HFFc6 (cell line): ENCODE data around the gene CFAP100. TPM values are rescaled to one million over a fixed set of nuclear protein-coding genes. Genes with fewer than 3 reads are reported as not detected.

Source experiments
- DNase-seq: peaks from one replicate; pipeline ENCODE4 v3.0.0-alpha.2; 2018
- H3K27ac Mint-ChIP-seq: 2 replicates; pipeline ENCODE4 v1.8.0; 2020; ENCODE audit warnings: mild to moderate bottlenecking, mixed read lengths
- H3K27me3 Mint-ChIP-seq: 2 replicates; pipeline ENCODE4 v1.8.0; 2021; ENCODE audit warnings: mild to moderate bottlenecking, moderate library complexity, mixed read lengths; ENCODE audit not compliant: insufficient read depth
- H3K36me3 Mint-ChIP-seq: 2 replicates; pipeline ENCODE4 v1.8.0; 2021; ENCODE audit warnings: low read depth, mixed read lengths
- H3K4me1 Mint-ChIP-seq: 2 replicates; pipeline ENCODE4 v1.8.0; 2020; ENCODE audit warnings: low read depth, mixed read lengths
- H3K4me3 Mint-ChIP-seq: 2 replicates; pipeline ENCODE4 v1.8.0; 2020; ENCODE audit warnings: mild to moderate bottlenecking, moderate library complexity, mixed read lengths
- H3K9me3 Mint-ChIP-seq: 2 replicates; pipeline ENCODE4 v1.8.0; 2020; ENCODE audit warnings: mild to moderate bottlenecking, mixed read lengths
- CTCF ChIP-seq: fragments of 200-600 bp; sonication (generic); IDR thresholded peaks from 2 replicates; pipeline ENCODE4 v1.5.0; 2021; ENCODE audit warnings: antibody characterized with exemption, mild to moderate bottlenecking
- total RNA-seq, 6 experiments: library from RNA; stranded (reverse); fragmentation: NEBNext Ultra II Directional; extraction: Animal tissue kit (Norgen Biotek cat#: 25700); gene quantifications; 2 replicates in 1 of 6; 3 replicates in 5 of 6; pipeline ENCODE4 v1.2.3, GENCODE V29; 2021

The CFAP100 gene
- total RNA-seq, 6 experiments from 2014 or later: not detected

- Mint-ChIP-seq H3K4me1 (no peaks in the 10 kb centered on the region), H3K4me3 (no peak overlapping the region), H3K9me3 (no peaks in the 10 kb centered on the region), H3K27me3 (no peaks in the 10 kb centered on the region), H3K36me3 (peaks cover 45% of the 10 kb centered on the region), H3K27ac (no peak overlapping the region)
- TF ChIP-seq CTCF: no peak
- no peak for DNase-seq
These were observed 71.3 kb downstream of the CFAP100 start for GRCh38 chr3:126465928-126466544.

GRCh38 chr3:126466886-126467610 lies 72.3 kb downstream of the CFAP100 start:
- no peak for TF ChIP-seq CTCF
- Mint-ChIP-seq H3K27me3 (no peaks in the 10 kb centered on the region), H3K4me1 (peaks cover 3% of the 10 kb centered on the region), H3K9me3 (no peaks in the 10 kb centered on the region), H3K4me3 (no peak overlapping the region), H3K36me3 (peaks cover 45% of the 10 kb centered on the region), H3K27ac (no peak overlapping the region)
- no peak for DNase-seq

- no peaks in the 10 kb centered on the region for H3K27me3 Mint-ChIP-seq
- H3K4me1 Mint-ChIP-seq: peaks cover 8% of the 10 kb centered on the region
- no peak for TF ChIP-seq CTCF
- no peak for DNase-seq
- no peaks in the 10 kb centered on the region for H3K9me3 Mint-ChIP-seq
- H3K27ac Mint-ChIP-seq: no peak overlapping the region
- H3K4me3 Mint-ChIP-seq: no peak overlapping the region
- peaks cover 45% of the 10 kb centered on the region for H3K36me3 Mint-ChIP-seq
These were observed 72.9 kb downstream of the CFAP100 start for GRCh38 chr3:126467611-126467955.

- Mint-ChIP-seq H3K36me3 (peaks cover 51% of the 10 kb centered on the region), H3K4me3 (no peak overlapping the region), H3K9me3 (no peaks in the 10 kb centered on the region), H3K27me3 (no peaks in the 10 kb centered on the region), H3K27ac (no peak overlapping the region), H3K4me1 (peaks cover 15% of the 10 kb centered on the region)
- TF ChIP-seq CTCF: no peak
- DNase-seq: no peak
These were observed 73.6 kb downstream of the CFAP100 start for GRCh38 chr3:126468028-126468891.

- H3K27ac Mint-ChIP-seq: no peak overlapping the region
- H3K4me3 Mint-ChIP-seq: no peak overlapping the region
- DNase-seq: no peak
- peaks cover 48% of the 10 kb centered on the region for H3K36me3 Mint-ChIP-seq
- H3K27me3 Mint-ChIP-seq: no peaks in the 10 kb centered on the region
- H3K4me1 Mint-ChIP-seq: peaks cover 27% of the 10 kb centered on the region
- no peak for TF ChIP-seq CTCF
- H3K9me3 Mint-ChIP-seq: no peaks in the 10 kb centered on the region
These were observed 74.8 kb downstream of the CFAP100 start for GRCh38 chr3:126469479-126469878.
